Measurements from ENCODE around the gene TLCD3A. TPM values are rescaled to one million over a fixed set of nuclear protein-coding genes. Genes with fewer than 3 reads are reported as not detected.

The TLCD3A gene
- total and polyA plus RNA-seq, 2 donors (not counting 3 experiments of a cell fraction or from before 2014, with no cell fraction given) = 36.6 to 54.1 TPM

DNA sequence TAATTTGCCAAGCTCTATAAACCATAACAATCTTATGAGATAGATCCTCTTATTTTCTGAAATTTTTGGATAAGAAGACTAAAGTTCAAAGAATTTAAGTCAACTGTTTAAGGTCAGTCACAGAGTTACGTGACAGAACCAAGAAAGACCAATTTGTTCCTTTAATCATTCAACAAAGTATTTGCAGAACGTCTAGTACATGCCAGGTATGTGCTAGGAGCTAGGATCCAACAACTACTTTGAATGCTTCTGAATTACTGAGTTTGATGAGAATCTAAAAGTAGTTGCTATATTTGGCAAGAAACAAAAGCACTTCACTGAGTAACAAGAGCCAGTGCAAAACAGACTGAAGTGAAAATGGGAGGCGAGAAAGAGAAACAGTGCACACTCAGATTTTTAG, 34.7 kb downstream of the TLCD3A start:
- Histone ChIP-seq H4K20me1 (replicated peaks; ENCODE audit: control insufficient read depth, extremely low read depth, insufficient read depth, low read length) (no peaks in the 10 kb centered on the region), H3K36me3 (ENCODE audit: control insufficient read depth in 2 of 2, extremely low read depth in 1 of 2, insufficient read depth in 2 of 2, low read length in 2 of 2) (peaks cover 17 to 22% of the 10 kb centered on the region in 2 experiments), H3K79me2 (ENCODE audit: control insufficient read depth, insufficient read depth, low read length) (no peaks in the 10 kb centered on the region), H3K9me3 (replicated peaks; ENCODE audit: control insufficient read depth, insufficient read depth, low read length) (no peaks in the 10 kb centered on the region), H3K4me1 (ENCODE audit: control insufficient read depth, extremely low read depth, insufficient read depth, low read length) (no peaks in the 10 kb centered on the region), H2AFZ (ENCODE audit: low read depth, low read length) (no peak overlapping the region), H3K9ac (replicated peaks; ENCODE audit: extremely low read depth, insufficient read depth, low read length) (no peak overlapping the region), H3K4me2 (ENCODE audit: insufficient read depth, low read length) (no peak overlapping the region), H3K27me3 (ENCODE audit: control insufficient read depth in 2 of 2, insufficient read depth in 2 of 2, low read length in 2 of 2) (no peaks in the 10 kb centered on the region), H3K9me1 (replicated peaks; ENCODE audit: control insufficient read depth, extremely low read depth, insufficient read depth, low read length) (no peaks in the 10 kb centered on the region), H3K4me3 (replicated peaks in 1 of 3; ENCODE audit: insufficient read depth in 1 of 3, low read depth in 1 of 3, low read length in 3 of 3) (no peak overlapping the region), H3K27ac (ENCODE audit: insufficient read depth, low read depth, low read length) (no peak overlapping the region)
- dilution Hi-C loops (cut with MboI; ENCODE audit: extremely low pct_ligation_motif_present, low sequenced_read_pairs) = no loop called here
- TF ChIP-seq POLR2AphosphoS5 (IDR thresholded peaks at IDR 0.05; ENCODE audit: insufficient read depth, low read depth, low read length) (no peak), MYC (IDR thresholded peaks at IDR 0.05; ENCODE audit: low read depth, low read length) (no peak), GATA2 (IDR thresholded peaks at IDR 0.05; ENCODE audit: insufficient read depth, insufficient read length, low read depth, low read length) (no peak), FOS (IDR thresholded peaks at IDR 0.05; ENCODE audit: borderline replicate concordance, insufficient read depth, low read length) (no peak), JUN (IDR thresholded peaks at IDR 0.05; ENCODE audit: borderline replicate concordance, insufficient read depth, insufficient read length, low read depth) (no peak), EZH2 (IDR thresholded peaks at IDR 0.05; ENCODE audit: borderline replicate concordance, low read depth, low read length, severe bottlenecking) (no peak), POLR2A (IDR thresholded peaks at IDR 0.05; ENCODE audit: low read depth, low read length) (no peak)
- TF ChIP-seq, protein P1, sequence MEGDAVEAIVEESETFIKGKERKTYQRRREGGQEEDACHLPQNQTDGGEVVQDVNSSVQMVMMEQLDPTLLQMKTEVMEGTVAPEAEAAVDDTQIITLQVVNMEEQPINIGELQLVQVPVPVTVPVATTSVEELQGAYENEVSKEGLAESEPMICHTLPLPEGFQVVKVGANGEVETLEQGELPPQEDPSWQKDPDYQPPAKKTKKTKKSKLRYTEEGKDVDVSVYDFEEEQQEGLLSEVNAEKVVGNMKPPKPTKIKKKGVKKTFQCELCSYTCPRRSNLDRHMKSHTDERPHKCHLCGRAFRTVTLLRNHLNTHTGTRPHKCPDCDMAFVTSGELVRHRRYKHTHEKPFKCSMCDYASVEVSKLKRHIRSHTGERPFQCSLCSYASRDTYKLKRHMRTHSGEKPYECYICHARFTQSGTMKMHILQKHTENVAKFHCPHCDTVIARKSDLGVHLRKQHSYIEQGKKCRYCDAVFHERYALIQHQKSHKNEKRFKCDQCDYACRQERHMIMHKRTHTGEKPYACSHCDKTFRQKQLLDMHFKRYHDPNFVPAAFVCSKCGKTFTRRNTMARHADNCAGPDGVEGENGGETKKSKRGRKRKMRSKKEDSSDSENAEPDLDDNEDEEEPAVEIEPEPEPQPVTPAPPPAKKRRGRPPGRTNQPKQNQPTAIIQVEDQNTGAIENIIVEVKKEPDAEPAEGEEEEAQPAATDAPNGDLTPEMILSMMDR (IDR thresholded peaks at IDR 0.05; ENCODE audit: extremely low read depth in 1 of 2, insufficient read depth in 1 of 2, low read depth in 1 of 2, low read length in 2 of 2) = no peak
- TF ChIP-seq, protein P2, sequence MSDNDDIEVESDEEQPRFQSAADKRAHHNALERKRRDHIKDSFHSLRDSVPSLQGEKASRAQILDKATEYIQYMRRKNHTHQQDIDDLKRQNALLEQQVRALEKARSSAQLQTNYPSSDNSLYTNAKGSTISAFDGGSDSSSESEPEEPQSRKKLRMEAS (IDR thresholded peaks at IDR 0.05; ENCODE audit: insufficient read depth, insufficient read length) = no peak
- intact Hi-C loops (cut with micrococcal nuclease) = no loop called here
- ChIA-PET CTCF (interaction anchor here (1.2 kb wide), 1 partner anchor 214 kb away, joined by 4 read pairs; no protein-coding TSS in a partner anchor), POLR2A (no interaction called here)
- BruUV-seq (replicated peaks) = no TSS peak
- FAIRE-seq = no peak
- no peak for DNase-seq (ENCODE audit: low read depth, low spot score)

Measured in endothelial cell of umbilical vein (primary cell).